Skeletal muscle satellite cell (primary cell): ENCODE measurements around the gene ACER3.
A peak's percentile ranks its signal among the peaks of the same experiment; 100 is the strongest.
"Not testable (repeated sequence)": the region's sequence is repeated elsewhere in the genome, so short reads cannot be mapped to it uniquely, and the experiment has no call there.

Source experiments
- H3K27me3 ChIP-seq: 2 replicates; pipeline ENCODE4 v1.7.0; 2013; ENCODE audit warnings: low read length; ENCODE audit not compliant: control insufficient read depth, insufficient read depth
- H3K36me3 ChIP-seq: 2 replicates; pipeline ENCODE4 v1.7.0; 2013; ENCODE audit warnings: mild to moderate bottlenecking, control low read depth, low read length; ENCODE audit not compliant: insufficient read depth
- H3K4me1 ChIP-seq: 2 replicates; pipeline ENCODE4 v1.7.0; 2013; ENCODE audit warnings: low read length; ENCODE audit not compliant: control insufficient read depth, insufficient read depth
- H3K4me2 ChIP-seq: 2 replicates; pipeline ENCODE4 v1.7.0; 2013; ENCODE audit warnings: mild to moderate bottlenecking, low read length
- H3K4me3 ChIP-seq: 2 replicates; pipeline ENCODE4 v1.7.0; 2013; ENCODE audit warnings: low read length
- H3K9ac ChIP-seq: 2 replicates; pipeline ENCODE4 v1.7.0; 2013; ENCODE audit warnings: mild to moderate bottlenecking, low read depth, low read length, moderate library complexity
- H3K9me3 ChIP-seq: replicated peaks from 2 replicates; pipeline ENCODE4 v1.7.0; 2013; ENCODE audit warnings: mild to moderate bottlenecking, control low read depth, low read length

Gene ACER3

GRCh38 chr11:77044356-77044755 is 183.6 kb downstream of the ACER3 start:
- Histone ChIP-seq H3K4me2 (no peak overlapping the region), H3K4me3 (no peak overlapping the region), H3K9me3 (no peaks in the 10 kb centered on the region), H3K36me3 (no peaks in the 10 kb centered on the region), H3K27me3 (peaks cover 34% of the 10 kb centered on the region), H3K4me1 (peaks cover 18% of the 10 kb centered on the region), H3K9ac (no peak overlapping the region)

DNA sequence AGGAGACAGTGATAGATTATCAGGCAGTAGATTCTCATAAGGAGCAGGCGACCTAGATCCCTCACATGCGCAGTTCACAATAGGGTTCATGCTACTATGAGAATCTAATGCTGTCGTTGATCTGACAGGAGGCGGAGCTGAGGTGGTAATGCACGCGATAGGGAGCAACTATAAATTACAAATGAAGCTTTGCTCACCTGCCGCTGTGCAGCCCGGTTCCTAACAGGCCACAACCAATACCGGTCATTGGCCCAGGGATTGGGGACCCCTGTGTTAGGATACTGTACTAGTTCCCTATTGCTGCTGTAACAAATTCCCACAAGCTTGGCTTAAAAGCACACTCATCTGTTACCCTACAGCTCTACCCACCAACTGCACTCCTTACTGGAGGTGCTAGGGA is 184.2 kb downstream of the ACER3 start:
- H3K4me2 ChIP-seq, result no peak overlapping the region
- H3K4me1 ChIP-seq, result peaks cover 13% of the 10 kb centered on the region
- no peak overlapping the region for H3K9ac ChIP-seq
- H3K36me3 ChIP-seq, result no peaks in the 10 kb centered on the region
- H3K27me3 ChIP-seq, result peaks cover 28% of the 10 kb centered on the region
- no peak overlapping the region for H3K4me3 ChIP-seq
- H3K9me3 ChIP-seq, result no peaks in the 10 kb centered on the region

DNA sequence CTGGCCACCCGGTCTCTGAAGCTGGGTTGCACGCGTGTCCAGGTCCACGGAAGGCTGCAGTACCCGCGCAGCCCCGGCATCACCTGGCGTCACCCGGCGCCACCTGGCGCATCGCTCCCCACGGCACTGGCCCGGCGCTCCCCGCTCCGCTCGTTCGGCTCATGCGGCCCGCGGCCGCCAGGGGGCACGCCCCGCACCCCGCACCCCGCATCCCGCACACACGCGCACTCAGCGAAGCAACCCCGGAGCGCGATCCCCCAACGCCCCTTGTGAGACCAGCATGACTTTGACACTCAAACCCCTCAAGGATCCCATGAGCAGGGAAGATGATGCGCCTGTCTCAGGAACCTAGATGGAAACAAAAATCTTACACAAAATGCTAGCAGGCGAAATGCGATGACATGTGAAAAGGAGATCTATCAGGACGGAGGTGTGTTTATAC is 185.4 kb downstream of the ACER3 start:
- H3K4me2 ChIP-seq, result peak overlapping the region; percentile 44
- H3K4me3 ChIP-seq, result no peak overlapping the region
- H3K4me1 ChIP-seq, result peaks cover 7% of the 10 kb centered on the region
- no peaks in the 10 kb centered on the region for H3K9me3 ChIP-seq
- H3K36me3 ChIP-seq, result no peaks in the 10 kb centered on the region
- H3K9ac ChIP-seq, result no peak overlapping the region
- H3K27me3 ChIP-seq, result peaks cover 17% of the 10 kb centered on the region

DNA sequence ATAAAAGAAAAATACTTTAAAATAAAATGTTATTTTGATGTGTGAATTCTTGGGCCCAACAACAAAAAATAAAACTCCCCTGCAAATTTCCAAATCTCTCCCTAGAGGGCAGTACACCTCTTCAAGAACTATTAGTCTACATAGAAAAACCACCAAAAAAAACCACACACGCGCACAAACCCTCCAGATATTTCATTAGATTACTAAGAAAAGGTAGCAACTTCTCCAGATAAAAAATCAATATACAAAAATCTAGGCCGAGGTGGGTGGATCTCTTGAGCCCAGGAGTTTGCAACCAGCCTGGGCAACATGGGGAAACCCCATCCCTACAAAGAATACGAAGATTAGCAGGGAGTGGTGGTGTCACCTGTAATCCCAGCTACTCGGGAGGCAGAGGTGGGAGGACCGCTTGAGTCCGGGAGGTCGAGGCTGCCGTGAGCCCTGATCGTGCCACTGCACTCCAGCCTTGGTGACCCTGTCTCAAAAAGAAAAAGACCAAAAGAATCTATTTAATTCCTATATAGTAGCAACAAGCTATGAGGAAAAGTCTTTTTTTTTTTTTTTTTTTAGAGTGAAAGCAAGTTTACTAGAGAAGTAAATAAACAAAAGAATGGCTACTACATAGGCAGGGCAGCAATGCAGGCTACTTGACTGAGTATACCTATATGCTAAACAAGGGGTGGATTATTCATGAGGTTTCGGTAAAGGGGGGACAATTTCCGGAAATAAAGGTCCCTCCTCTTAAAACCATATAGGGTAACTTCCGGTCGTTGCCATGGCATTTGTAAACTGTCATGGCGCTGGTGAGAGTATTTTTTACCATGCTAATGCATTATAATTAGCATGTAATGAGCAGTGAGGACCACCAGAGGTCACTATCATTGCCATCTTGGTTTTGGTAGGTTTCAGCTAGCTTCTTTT is 186.5 kb downstream of the ACER3 start:
- H3K4me3 ChIP-seq, result peak overlapping the region; percentile 66
- peak overlapping the region; percentile 84 for H3K4me2 ChIP-seq
- H3K9me3 ChIP-seq, result no peaks in the 10 kb centered on the region
- no peaks in the 10 kb centered on the region for H3K36me3 ChIP-seq
- peaks cover 7% of the 10 kb centered on the region for H3K4me1 ChIP-seq
- H3K9ac ChIP-seq, result no peak overlapping the region
- H3K27me3 ChIP-seq, result peaks cover 13% of the 10 kb centered on the region

DNA sequence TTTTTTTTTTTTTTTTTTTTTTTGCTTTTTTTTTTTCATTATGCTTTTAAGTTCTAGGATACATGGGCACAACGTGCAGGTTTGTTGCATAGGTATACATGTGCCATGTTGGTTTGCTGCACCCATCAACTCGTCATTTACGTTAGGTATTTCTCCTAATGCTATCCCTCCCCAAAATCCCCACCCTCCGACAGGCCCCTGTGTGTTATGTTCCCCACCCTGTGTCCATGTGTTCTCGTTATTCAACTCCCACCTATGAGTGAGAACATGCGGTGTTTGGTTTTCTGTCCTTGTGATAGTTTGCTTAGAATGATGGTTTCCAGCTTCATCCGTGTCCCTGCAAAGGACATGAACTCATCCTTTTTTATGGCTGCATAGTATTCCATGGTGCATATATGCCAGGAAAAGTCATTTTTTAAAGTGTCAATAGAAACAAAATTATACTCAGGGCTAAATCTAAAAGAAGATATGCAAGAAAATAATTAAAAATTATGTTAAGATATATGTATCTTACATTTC is 187.3 kb downstream of the ACER3 start:
- not testable (repeated sequence) for H3K4me2 ChIP-seq, H3K36me3 ChIP-seq, H3K4me3 ChIP-seq, H3K4me1 ChIP-seq, H3K9me3 ChIP-seq, H3K9ac ChIP-seq
- H3K27me3 ChIP-seq, result peaks cover 16% of the 10 kb centered on the region

DNA sequence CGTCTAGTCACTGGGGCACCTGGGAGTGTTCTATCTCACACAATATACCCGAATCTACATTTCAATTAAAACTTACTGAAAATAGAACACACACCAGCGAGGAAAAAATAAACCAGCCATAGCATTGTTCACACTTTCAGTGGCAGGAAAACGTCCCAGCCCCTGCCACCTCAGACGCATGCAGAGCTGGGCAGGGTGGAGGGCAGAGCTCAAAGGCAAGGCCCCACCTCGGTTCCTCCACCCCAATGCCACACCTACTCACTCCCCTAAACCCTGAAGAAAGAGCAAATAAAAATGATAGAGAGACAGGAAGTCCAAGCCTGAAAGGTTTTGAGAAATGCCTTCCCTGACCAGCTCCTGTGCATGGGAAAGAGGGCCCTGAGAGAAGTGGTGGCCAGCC is 188.3 kb downstream of the ACER3 start:
- Histone ChIP-seq H3K4me1 (peaks cover 7% of the 10 kb centered on the region), H3K27me3 (peaks cover 19% of the 10 kb centered on the region), H3K4me3 (no peak overlapping the region), H3K9ac (no peak overlapping the region), H3K9me3 (no peaks in the 10 kb centered on the region), H3K4me2 (no peak overlapping the region), H3K36me3 (no peaks in the 10 kb centered on the region)

DNA sequence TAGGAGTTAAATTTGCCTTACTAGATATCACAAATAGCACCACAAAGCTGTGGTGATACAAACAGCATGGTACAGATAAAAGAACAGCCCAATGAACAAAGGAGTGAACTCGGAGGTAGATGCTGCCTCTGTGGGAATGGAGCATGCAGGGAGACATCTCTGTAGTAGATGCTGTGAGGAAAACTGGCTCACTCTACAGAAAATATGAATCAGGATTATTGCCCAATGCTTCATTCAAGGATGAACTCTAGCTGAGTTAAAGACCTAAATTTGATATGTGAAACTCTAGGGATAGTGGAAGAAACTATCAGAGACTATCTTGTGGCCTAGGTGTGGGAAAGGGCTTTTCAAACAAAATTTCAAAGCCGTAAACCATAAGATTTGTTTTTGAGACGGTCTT is 190.8 kb downstream of the ACER3 start:
- no peaks in the 10 kb centered on the region for H3K4me1 ChIP-seq
- H3K4me3 ChIP-seq, result no peak overlapping the region
- H3K36me3 ChIP-seq, result no peaks in the 10 kb centered on the region
- H3K9ac ChIP-seq, result no peak overlapping the region
- H3K9me3 ChIP-seq, result peaks cover 6% of the 10 kb centered on the region
- peaks cover 9% of the 10 kb centered on the region for H3K27me3 ChIP-seq
- H3K4me2 ChIP-seq, result no peak overlapping the region

GRCh38 chr11:77052518-77052917 is 191.8 kb downstream of the ACER3 start:
- H3K4me1 ChIP-seq, result no peaks in the 10 kb centered on the region

DNA sequence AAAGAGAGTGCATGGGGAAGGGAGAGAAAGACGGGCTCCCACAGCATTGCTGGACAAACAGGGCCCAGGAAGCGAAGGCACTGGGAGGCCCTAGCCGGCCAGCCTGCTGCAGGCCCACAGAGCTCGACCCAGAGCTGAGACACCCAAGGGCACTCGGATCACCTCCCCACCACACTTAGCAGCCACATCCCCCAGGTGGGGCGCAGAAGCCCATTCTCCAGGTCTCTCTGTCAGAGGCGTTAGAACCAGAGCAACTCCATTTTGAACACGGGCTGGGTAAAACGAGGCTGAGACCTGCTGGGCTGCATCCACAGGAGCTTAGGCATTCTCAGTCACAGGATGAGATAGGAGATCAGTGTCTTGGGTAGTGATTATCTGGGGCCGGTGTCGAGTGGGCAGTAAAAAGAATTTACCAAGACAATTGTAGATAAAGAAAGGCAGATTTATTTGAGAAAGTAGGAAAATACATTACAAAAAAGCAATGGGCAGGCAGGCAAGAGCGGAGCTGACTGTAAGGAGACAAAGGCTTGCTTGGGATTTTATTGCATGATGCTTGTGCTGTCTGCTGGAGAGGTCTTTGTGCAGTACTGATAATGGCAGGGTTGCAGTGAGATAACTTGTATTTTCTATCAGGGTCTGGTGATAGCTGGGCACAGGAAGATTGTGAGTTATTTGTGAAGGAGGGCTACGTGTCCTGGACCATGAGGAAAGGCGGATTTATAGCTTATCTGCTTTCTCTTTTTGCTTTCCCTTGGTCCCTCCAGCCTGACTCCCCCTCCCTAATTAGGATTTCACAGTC is 192.7 kb downstream of the ACER3 start:
- H3K9me3 ChIP-seq, result peaks cover 11% of the 10 kb centered on the region
- H3K4me3 ChIP-seq, result no peak overlapping the region
- no peaks in the 10 kb centered on the region for H3K36me3 ChIP-seq
- peaks cover 9% of the 10 kb centered on the region for H3K27me3 ChIP-seq
- no peaks in the 10 kb centered on the region for H3K4me1 ChIP-seq
- no peak overlapping the region for H3K9ac ChIP-seq
- no peak overlapping the region for H3K4me2 ChIP-seq

More at GRCh38 chr11:77052518-77052917, 191.8 kb downstream of the ACER3 start:
- H3K9me3 ChIP-seq, result peaks cover 11% of the 10 kb centered on the region
- H3K36me3 ChIP-seq, result no peaks in the 10 kb centered on the region
- H3K4me2 ChIP-seq, result no peak overlapping the region
- H3K9ac ChIP-seq, result no peak overlapping the region
- H3K27me3 ChIP-seq, result peaks cover 9% of the 10 kb centered on the region
- no peak overlapping the region for H3K4me3 ChIP-seq

DNA sequence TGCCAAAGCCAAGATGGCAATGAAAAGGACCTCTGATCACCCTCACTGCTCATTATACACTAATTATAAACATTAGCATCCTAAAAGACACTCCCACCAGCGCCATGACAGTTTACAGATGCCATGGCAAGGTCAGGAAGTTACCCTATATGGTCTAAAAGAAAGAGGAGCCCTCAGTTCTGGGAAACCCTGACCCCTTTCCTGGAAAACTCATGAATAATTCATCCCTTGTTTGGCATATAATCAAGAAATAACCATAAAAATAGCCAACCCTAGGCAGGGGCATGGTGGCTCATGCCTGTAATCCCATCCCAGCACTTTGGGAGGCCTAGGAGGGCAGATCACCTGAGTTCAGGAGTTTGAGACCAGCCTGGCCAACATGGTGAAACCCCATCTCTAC is 193.4 kb downstream of the ACER3 start:
- Histone ChIP-seq H3K4me1 (no peaks in the 10 kb centered on the region), H3K9ac (no peak overlapping the region), H3K9me3 (peaks cover 11% of the 10 kb centered on the region), H3K36me3 (no peaks in the 10 kb centered on the region), H3K4me2 (no peak overlapping the region), H3K27me3 (peaks cover 9% of the 10 kb centered on the region), H3K4me3 (no peak overlapping the region)

GRCh38 chr11:77055101-77055561 is 194.4 kb downstream of the ACER3 start:
- Histone ChIP-seq H3K9me3 (peaks cover 11% of the 10 kb centered on the region), H3K27me3 (peaks cover 16% of the 10 kb centered on the region), H3K9ac (no peak overlapping the region)

More at GRCh38 chr11:77055101-77055561, 194.4 kb downstream of the ACER3 start:
- no peak overlapping the region for H3K4me2 ChIP-seq
- H3K4me1 ChIP-seq, result no peaks in the 10 kb centered on the region
- no peak overlapping the region for H3K4me3 ChIP-seq
- no peaks in the 10 kb centered on the region for H3K36me3 ChIP-seq
